ENCODE results near the gene CLIP4. TPM values are rescaled to one million over a fixed set of nuclear protein-coding genes. Genes with fewer than 3 reads are reported as not detected.

CLIP4 gene
- total RNA-seq, 1 experiment from 2014 or later = 18.2 TPM

DNA sequence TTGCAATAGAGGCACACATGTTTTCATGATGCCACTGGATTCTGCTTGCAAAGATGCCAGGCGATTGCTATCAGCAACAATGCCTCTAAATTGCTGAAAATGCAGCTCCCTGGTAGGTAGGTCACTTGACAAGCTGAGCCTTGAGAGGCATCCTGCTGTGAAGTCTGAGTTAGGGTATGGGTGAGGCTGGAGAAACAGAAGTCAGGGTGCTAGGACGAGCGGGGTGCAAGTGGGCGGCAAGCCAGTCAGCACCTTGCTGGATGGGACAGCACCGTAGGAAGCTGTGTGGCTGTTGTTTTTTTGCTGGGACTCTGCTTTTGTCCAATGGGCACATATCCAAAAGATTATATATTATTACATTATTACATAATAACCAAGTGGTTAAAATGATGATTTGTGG, 10.5 kb upstream of the CLIP4 start:
- no peak overlapping the region for H3K4me3 ChIP-seq (ENCODE audit: low read depth, low read length, poor library complexity, severe bottlenecking)
- CTCF ChIA-PET = no interaction called here

DNA sequence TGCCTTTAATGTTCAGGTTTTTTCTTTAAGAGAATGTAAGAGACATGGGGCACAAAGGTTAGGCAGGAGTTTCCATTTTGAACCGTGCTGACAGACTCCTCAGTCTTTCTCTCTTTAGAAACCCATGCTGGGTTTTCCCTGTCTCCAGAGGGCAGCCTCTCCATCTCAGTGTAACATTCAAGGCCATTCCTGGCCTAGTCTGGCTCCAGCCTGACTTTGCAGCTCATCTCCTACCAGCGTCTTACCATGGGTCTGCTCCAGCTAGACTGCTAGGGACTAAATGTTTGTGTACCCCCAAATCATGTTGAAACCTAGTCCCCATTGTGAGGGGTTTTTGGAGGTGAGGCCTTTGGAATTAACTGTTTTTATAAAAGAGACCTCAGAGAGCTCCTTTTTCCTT, 9.8 kb upstream of the CLIP4 start:
- Histone ChIP-seq H3K4me3 (ENCODE audit: low read depth, low read length, poor library complexity, severe bottlenecking) (no peak overlapping the region), H3K36me3 (ENCODE audit: insufficient read depth, low read length, poor library complexity, severe bottlenecking) (no peaks in the 10 kb centered on the region), H3K27me3 (replicated peaks; ENCODE audit: insufficient read depth, low read depth, low read length, poor library complexity) (no peaks in the 10 kb centered on the region), H3K4me1 (ENCODE audit: insufficient read depth, low read length, poor library complexity, severe bottlenecking) (no peaks in the 10 kb centered on the region), H3K27ac (ENCODE audit: low read depth, low read length, poor library complexity, severe bottlenecking) (no peak overlapping the region), H3K9me3 (ENCODE audit: low read depth, low read length, poor library complexity, severe bottlenecking) (no peaks in the 10 kb centered on the region)
- BruUV-seq (replicated peaks) = no TSS peak
- DNase-seq (ENCODE audit: low spot score) = no peak
- CTCF ChIA-PET = no interaction called here
- POLR2A ChIA-PET (ENCODE audit: low non-redundant PET) = interaction anchor here (0.6 kb wide), 1 partner anchor 30 kb away, joined by 3 read pairs; no protein-coding TSS in a partner anchor
- intact Hi-C loops (cut with micrococcal nuclease; ENCODE audit: unreplicated experiment) = no loop called here
- TF ChIP-seq, protein P1, sequence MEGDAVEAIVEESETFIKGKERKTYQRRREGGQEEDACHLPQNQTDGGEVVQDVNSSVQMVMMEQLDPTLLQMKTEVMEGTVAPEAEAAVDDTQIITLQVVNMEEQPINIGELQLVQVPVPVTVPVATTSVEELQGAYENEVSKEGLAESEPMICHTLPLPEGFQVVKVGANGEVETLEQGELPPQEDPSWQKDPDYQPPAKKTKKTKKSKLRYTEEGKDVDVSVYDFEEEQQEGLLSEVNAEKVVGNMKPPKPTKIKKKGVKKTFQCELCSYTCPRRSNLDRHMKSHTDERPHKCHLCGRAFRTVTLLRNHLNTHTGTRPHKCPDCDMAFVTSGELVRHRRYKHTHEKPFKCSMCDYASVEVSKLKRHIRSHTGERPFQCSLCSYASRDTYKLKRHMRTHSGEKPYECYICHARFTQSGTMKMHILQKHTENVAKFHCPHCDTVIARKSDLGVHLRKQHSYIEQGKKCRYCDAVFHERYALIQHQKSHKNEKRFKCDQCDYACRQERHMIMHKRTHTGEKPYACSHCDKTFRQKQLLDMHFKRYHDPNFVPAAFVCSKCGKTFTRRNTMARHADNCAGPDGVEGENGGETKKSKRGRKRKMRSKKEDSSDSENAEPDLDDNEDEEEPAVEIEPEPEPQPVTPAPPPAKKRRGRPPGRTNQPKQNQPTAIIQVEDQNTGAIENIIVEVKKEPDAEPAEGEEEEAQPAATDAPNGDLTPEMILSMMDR (conservative IDR thresholded peaks at IDR 0.05; ENCODE audit: low read depth, low read length) = no peak
- no peak for TF ChIP-seq EZH2 (IDR thresholded peaks at IDR 0.05; ENCODE audit: borderline replicate concordance, low read depth, low read length, poor library complexity, severe bottlenecking)

More for the DNA sequence above, 10.5 kb upstream of the CLIP4 start:
- DNase-seq (ENCODE audit: low spot score) = no peak
- intact Hi-C loops (cut with micrococcal nuclease; ENCODE audit: unreplicated experiment) = no loop called here
- H3K36me3 ChIP-seq (ENCODE audit: insufficient read depth, low read length, poor library complexity, severe bottlenecking) = no peaks in the 10 kb centered on the region
- H3K27ac ChIP-seq (ENCODE audit: low read depth, low read length, poor library complexity, severe bottlenecking) = no peak overlapping the region
- H3K27me3 ChIP-seq (replicated peaks; ENCODE audit: insufficient read depth, low read depth, low read length, poor library complexity) = no peaks in the 10 kb centered on the region
- TF ChIP-seq, protein P1 (conservative IDR thresholded peaks at IDR 0.05; ENCODE audit: low read depth, low read length) = no peak
- no peak for TF ChIP-seq EZH2 (IDR thresholded peaks at IDR 0.05; ENCODE audit: borderline replicate concordance, low read depth, low read length, poor library complexity, severe bottlenecking)
- POLR2A ChIA-PET (ENCODE audit: low non-redundant PET) = no interaction called here
- no TSS peak for BruUV-seq (replicated peaks)
- no peaks in the 10 kb centered on the region for H3K4me1 ChIP-seq (ENCODE audit: insufficient read depth, low read length, poor library complexity, severe bottlenecking)
- H3K9me3 ChIP-seq (ENCODE audit: low read depth, low read length, poor library complexity, severe bottlenecking) = no peaks in the 10 kb centered on the region

DNA sequence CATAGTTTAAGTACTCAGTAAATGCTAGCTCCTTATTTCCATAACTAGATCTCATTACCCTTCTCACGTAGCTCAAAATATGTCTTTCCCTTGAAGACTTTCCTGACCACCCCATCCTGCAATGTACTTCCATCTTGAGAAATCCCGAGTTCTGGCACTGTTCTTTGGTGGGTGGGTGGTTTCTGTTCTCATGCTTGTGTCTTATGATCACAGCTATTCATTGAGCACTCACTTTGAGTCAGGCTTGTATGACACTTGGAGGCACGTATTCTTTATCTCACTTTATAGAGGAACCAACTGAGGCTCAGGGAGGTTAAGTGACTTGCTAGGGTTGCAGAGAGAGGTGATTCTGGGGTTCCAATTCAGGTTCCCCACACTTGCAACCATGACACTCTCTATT, 9.0 kb upstream of the CLIP4 start:
- Histone ChIP-seq H3K4me3 (ENCODE audit: low read depth, low read length, poor library complexity, severe bottlenecking) (no peak overlapping the region), H3K27ac (ENCODE audit: low read depth, low read length, poor library complexity, severe bottlenecking) (no peak overlapping the region), H3K9me3 (ENCODE audit: low read depth, low read length, poor library complexity, severe bottlenecking) (no peaks in the 10 kb centered on the region), H3K27me3 (replicated peaks; ENCODE audit: insufficient read depth, low read depth, low read length, poor library complexity) (no peaks in the 10 kb centered on the region), H3K36me3 (ENCODE audit: insufficient read depth, low read length, poor library complexity, severe bottlenecking) (no peaks in the 10 kb centered on the region), H3K4me1 (ENCODE audit: insufficient read depth, low read length, poor library complexity, severe bottlenecking) (no peaks in the 10 kb centered on the region)
- no TSS peak for BruUV-seq (replicated peaks)
- TF ChIP-seq EZH2 (IDR thresholded peaks at IDR 0.05; ENCODE audit: borderline replicate concordance, low read depth, low read length, poor library complexity, severe bottlenecking) = no peak
- TF ChIP-seq, protein P1 (conservative IDR thresholded peaks at IDR 0.05; ENCODE audit: low read depth, low read length) = no peak
- intact Hi-C loops (cut with micrococcal nuclease; ENCODE audit: unreplicated experiment) = no loop called here
- ChIA-PET POLR2A (ENCODE audit: low non-redundant PET) (no interaction called here), CTCF (no interaction called here)
- DNase-seq (ENCODE audit: low spot score) = no peak
